ENCODE measurements around the gene LAMA2.

GRCh38 chr6:128889870-128890269, 6.9 kb downstream of the LAMA2 start:
- TF ChIP-seq CTCF (IDR thresholded peaks at IDR 0.05) (no peak), POLR2A (IDR thresholded peaks at IDR 0.05) (no peak)
